ENCODE measurements around the gene RAB6A. TPM values are rescaled to one million over a fixed set of nuclear protein-coding genes. Genes with fewer than 3 reads are reported as not detected.
"Not testable (repeated sequence)": the region's sequence is repeated elsewhere in the genome, so short reads cannot be mapped to it uniquely, and the experiment has no call there.

RAB6A gene
- total RNA-seq, 4 donors from 2014 or later = 183 to 254 (median 234) TPM

DNA sequence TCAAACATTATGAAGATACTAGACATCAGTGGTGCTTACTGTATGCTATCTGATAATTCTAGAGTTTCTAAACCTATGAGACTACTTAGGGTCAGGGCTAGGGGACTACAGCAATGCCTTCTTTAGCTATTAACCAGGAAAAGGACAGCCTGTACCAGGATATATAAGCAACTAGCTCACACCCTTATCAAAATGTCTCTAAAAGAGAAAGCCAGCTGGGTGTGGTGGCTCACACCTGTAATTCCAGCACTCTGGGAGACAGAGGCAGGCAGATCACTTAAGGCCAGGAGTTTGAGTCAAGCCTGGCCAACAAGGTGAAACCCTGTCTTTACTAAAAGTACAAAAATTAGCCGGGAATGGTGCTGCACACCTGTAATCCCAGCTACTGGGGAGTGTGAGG is 55.8 kb downstream of the RAB6A start:
- Histone ChIP-seq H3K4me1 (no peaks in the 10 kb centered on the region), H3K9me3 (no peaks in the 10 kb centered on the region), H3K4me3 (no peak overlapping the region), H3K36me3 (peaks cover 0 to 84% (median 0%) of the 10 kb centered on the region in 3 donors), H3K27ac (no peak overlapping the region), H3K27me3 (no peaks in the 10 kb centered on the region)
- no peak for DNase-seq (ENCODE audit: low spot score in 2 of 2)
- WGBS, 2 donors = 91 to 95% methylated on average over 1 of the region's 1 CpG
- TF ChIP-seq POLR2A (IDR thresholded peaks at IDR 0.05) = no peak
- no peak for TF ChIP-seq EP300 (IDR thresholded peaks at IDR 0.05)
- TF ChIP-seq, protein P1, sequence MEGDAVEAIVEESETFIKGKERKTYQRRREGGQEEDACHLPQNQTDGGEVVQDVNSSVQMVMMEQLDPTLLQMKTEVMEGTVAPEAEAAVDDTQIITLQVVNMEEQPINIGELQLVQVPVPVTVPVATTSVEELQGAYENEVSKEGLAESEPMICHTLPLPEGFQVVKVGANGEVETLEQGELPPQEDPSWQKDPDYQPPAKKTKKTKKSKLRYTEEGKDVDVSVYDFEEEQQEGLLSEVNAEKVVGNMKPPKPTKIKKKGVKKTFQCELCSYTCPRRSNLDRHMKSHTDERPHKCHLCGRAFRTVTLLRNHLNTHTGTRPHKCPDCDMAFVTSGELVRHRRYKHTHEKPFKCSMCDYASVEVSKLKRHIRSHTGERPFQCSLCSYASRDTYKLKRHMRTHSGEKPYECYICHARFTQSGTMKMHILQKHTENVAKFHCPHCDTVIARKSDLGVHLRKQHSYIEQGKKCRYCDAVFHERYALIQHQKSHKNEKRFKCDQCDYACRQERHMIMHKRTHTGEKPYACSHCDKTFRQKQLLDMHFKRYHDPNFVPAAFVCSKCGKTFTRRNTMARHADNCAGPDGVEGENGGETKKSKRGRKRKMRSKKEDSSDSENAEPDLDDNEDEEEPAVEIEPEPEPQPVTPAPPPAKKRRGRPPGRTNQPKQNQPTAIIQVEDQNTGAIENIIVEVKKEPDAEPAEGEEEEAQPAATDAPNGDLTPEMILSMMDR (IDR thresholded peaks at IDR 0.05) = no peak

DNA sequence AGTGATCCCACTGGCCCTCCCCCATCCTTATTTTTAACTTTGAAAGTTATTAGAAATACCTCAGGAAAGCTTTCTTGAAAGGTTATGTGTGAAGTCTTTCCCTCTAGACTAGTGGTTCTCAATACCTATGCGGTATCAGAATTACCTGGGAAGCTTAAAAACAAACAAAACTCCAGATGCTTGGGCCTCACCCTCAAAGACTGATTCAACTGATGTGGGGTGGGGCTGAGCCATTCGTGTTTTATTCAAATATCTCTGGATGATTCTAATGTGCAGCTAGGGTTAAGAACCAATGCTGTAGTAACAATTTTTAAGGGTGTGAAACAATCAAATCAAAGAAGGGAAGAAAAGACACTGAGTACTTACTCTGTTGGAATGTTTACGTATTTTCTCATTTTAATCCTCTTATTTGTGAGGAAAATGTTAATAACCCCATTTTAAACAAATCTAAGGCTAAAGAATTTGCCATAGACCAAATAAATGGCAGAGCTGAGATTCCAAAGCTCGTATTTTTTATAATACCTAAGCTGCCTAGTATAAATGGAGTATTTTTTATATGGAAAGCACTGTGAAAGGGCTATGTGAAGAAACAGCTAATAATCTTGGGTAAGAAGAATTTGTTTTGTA is 66.9 kb downstream of the RAB6A start:
- Histone ChIP-seq H3K27ac (no peak overlapping the region), H3K4me3 (no peak overlapping the region), H3K36me3 (peaks cover 0 to 27% (median 0%) of the 10 kb centered on the region in 3 donors), H3K27me3 (no peaks in the 10 kb centered on the region), H3K9me3 (no peaks in the 10 kb centered on the region), H3K4me1 (no peaks in the 10 kb centered on the region)
- 90 to 93% methylated on average over 4 of the region's 4 CpGs for WGBS, 2 donors
- TF ChIP-seq, protein P1 (IDR thresholded peaks at IDR 0.05) = no peak
- TF ChIP-seq EP300 (IDR thresholded peaks at IDR 0.05) (no peak), POLR2A (IDR thresholded peaks at IDR 0.05) (no peak)
- DNase-seq (ENCODE audit: low spot score in 2 of 2) = no peak

DNA sequence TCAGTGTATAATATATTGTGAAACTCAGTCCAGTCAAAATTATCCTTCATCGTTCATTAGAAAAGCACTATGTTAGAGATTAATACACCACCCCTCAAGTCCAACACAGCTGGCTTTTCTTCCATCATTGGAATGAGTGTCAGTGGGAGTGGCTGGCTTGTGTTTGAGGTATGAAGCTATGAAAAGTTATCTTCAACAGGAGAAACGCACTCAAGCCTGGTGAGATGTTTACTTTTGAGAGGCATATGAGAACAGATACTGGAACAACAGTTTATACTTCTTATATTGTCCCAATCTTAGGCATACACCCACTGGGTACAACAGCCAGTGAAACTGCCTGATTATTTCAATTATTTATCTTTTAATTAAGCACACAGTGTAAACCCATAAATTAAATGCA is 80.2 kb downstream of the RAB6A start:
- Histone ChIP-seq H3K4me3 (no peak overlapping the region), H3K27me3 (no peaks in the 10 kb centered on the region), H3K4me1 (no peaks in the 10 kb centered on the region), H3K27ac (no peak overlapping the region), H3K9me3 (no peaks in the 10 kb centered on the region), H3K36me3 (peaks cover 0 to 66% (median 0%) of the 10 kb centered on the region in 3 donors)
- 67 to 77% methylated on average over 2 of the region's 2 CpGs for WGBS, 2 donors
- no peak for DNase-seq (ENCODE audit: low spot score in 2 of 2)
- no peak for TF ChIP-seq POLR2A (IDR thresholded peaks at IDR 0.05)
- TF ChIP-seq, protein P1 (IDR thresholded peaks at IDR 0.05) = no peak
- TF ChIP-seq EP300 (IDR thresholded peaks at IDR 0.05) = no peak

DNA sequence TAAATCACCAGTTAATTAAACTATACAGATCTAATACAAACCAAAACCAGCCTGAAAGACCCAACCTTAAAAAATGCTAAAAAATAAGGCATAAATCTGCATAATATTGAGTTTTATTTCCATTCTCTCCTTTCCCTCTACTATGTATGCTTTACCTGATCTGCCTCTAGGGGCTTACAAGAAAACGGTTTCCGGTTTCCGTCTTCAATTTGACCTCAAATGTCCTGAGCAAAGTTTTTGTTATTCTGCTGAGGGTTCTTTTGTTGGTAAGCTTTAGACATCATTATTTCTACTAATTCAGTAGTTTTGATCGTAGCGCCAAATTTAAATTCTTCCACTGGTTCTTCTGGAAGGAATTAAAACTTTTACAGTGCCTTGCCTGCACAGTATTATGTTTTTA is 84.3 kb downstream of the RAB6A start:
- peaks cover 0 to 65% (median 0%) of the 10 kb centered on the region in 3 donors for H3K36me3 ChIP-seq
- not testable (repeated sequence) for H3K4me1 ChIP-seq; DNase-seq (ENCODE audit: low spot score in 2 of 2); H3K4me3 ChIP-seq; H3K27ac ChIP-seq; H3K27me3 ChIP-seq; H3K9me3 ChIP-seq
- 52 to 68% methylated on average over 5 of the region's 5 CpGs for WGBS, 2 donors

DNA sequence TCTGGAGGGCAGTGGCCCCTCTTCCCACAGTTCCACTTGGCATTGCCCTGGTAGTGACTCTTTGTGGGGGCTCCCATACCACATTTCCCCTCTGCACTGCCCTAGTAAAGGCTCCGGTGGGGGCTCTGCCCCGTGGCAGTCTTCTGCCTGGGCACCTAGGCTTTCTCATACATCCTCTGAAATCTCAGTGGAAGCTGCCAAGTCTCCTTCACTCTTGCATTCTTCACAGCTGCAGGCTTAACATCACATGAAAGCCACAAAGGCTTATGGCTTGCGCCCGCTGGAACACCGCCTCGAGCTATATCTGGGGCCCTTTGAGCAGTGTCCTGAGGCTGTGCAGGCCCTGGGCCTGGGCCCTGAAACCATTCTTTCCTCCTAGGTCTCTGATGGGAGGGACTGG is 89.2 kb downstream of the RAB6A start:
- peaks cover 0 to 27% (median 0%) of the 10 kb centered on the region in 3 donors for H3K36me3 ChIP-seq
- H3K4me3 ChIP-seq = no peak overlapping the region
- no peak for DNase-seq (ENCODE audit: low spot score in 2 of 2)
- H3K27ac ChIP-seq = no peak overlapping the region
- TF ChIP-seq POLR2A (IDR thresholded peaks at IDR 0.05) = no peak
- TF ChIP-seq EP300 (IDR thresholded peaks at IDR 0.05) = no peak
- TF ChIP-seq, protein P1 (IDR thresholded peaks at IDR 0.05) = no peak
- H3K27me3 ChIP-seq = no peaks in the 10 kb centered on the region
- H3K9me3 ChIP-seq = no peaks in the 10 kb centered on the region
- no peaks in the 10 kb centered on the region for H3K4me1 ChIP-seq
- WGBS, 2 donors = 87 to 90% methylated on average over 6 of the region's 6 CpGs
